Measurements from ENCODE around the gene PLCXD3.

DNA sequence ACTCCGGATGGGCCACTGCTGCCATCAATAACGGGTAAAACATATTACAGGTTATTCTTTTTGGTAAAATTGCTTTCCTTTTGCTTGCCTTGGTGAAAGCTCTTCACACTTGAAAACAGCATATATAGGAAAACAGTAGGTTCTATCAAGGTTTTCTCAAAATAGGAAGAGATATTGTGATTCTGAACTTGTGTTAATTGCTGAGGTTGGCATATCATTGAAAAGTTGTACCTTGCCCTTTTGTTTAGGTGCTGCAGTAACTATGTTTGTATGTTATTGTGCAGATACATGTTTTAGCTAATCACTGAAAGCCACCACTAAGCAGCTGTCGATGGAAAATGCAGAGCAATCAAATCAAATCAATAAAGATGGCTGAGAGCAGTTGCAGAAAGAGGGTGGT, 219.1 kb downstream of the PLCXD3 start:
- TF ChIP-seq, protein P1, sequence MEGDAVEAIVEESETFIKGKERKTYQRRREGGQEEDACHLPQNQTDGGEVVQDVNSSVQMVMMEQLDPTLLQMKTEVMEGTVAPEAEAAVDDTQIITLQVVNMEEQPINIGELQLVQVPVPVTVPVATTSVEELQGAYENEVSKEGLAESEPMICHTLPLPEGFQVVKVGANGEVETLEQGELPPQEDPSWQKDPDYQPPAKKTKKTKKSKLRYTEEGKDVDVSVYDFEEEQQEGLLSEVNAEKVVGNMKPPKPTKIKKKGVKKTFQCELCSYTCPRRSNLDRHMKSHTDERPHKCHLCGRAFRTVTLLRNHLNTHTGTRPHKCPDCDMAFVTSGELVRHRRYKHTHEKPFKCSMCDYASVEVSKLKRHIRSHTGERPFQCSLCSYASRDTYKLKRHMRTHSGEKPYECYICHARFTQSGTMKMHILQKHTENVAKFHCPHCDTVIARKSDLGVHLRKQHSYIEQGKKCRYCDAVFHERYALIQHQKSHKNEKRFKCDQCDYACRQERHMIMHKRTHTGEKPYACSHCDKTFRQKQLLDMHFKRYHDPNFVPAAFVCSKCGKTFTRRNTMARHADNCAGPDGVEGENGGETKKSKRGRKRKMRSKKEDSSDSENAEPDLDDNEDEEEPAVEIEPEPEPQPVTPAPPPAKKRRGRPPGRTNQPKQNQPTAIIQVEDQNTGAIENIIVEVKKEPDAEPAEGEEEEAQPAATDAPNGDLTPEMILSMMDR (IDR thresholded peaks at IDR 0.05) = no peak
- TF ChIP-seq POLR2A (IDR thresholded peaks at IDR 0.05) (no peak), POLR2AphosphoS5 (IDR thresholded peaks at IDR 0.05) (no peak)

All from prostate gland (tissue), 2 donors.